GM15510 (cell line): Measurements from ENCODE around the gene CPT1A.

Source experiments
- POLR2A ChIP-seq: IDR thresholded peaks from 3 replicates; pipeline ENCODE4 v1.6.1; 2011; ENCODE audit warnings: borderline replicate concordance; ENCODE audit not compliant: insufficient read length; ENCODE audit errors: extremely low read depth

Gene CPT1A

GRCh38 chr11:68770781-68771180 is 70.9 kb downstream of the CPT1A start:
- TF ChIP-seq POLR2A, result no peak

GRCh38 chr11:68767672-68768071 is 74.0 kb downstream of the CPT1A start:
- TF ChIP-seq POLR2A, result no peak

- TF ChIP-seq POLR2A, result no peak
Observed at GRCh38 chr11:68766786-68767185, 74.9 kb downstream of the CPT1A start.

- no peak for TF ChIP-seq POLR2A
Observed at GRCh38 chr11:68764746-68765145, 77.0 kb downstream of the CPT1A start.

GRCh38 chr11:68763926-68764657 is 77.6 kb downstream of the CPT1A start:
- no peak for TF ChIP-seq POLR2A

- TF ChIP-seq POLR2A, result no peak
Observed at GRCh38 chr11:68763181-68763721, 78.5 kb downstream of the CPT1A start.

GRCh38 chr11:68762481-68762880 is 79.2 kb downstream of the CPT1A start:
- no peak for TF ChIP-seq POLR2A

GRCh38 chr11:68761801-68762200 is 79.9 kb downstream of the CPT1A start:
- TF ChIP-seq POLR2A, result no peak

- TF ChIP-seq POLR2A, result no peak
Observed at GRCh38 chr11:68759991-68760390, 81.7 kb downstream of the CPT1A start.

GRCh38 chr11:68757711-68758110 is 84.0 kb downstream of the CPT1A start:
- TF ChIP-seq POLR2A, result no peak

GRCh38 chr11:68756171-68756766 is 85.4 kb downstream of the CPT1A start:
- no peak for TF ChIP-seq POLR2A

- no peak for TF ChIP-seq POLR2A
Observed at GRCh38 chr11:68753300-68753699, 88.4 kb downstream of the CPT1A start.

GRCh38 chr11:68751331-68751856 is 90.3 kb downstream of the CPT1A start, which contains the start of gene TESMIN:
TESMIN (minus strand) TSS chr11:68751520; CDS start chr11:68750660, 860 bp downstream.
- TF ChIP-seq POLR2A, result no peak

GRCh38 chr11:68751004-68751325 is 90.8 kb downstream of the CPT1A start:
- no peak for TF ChIP-seq POLR2A

- TF ChIP-seq POLR2A, result no peak
Observed at GRCh38 chr11:68750195-68751003, 91.3 kb downstream of the CPT1A start.
